Stomach (tissue), 4 donors: ENCODE measurements around the gene SIGLEC9.

Experiments
- CTCF ChIP-seq, 7 experiments: fragments of 450-650 bp in 4 of 7; fragments of 200-600 bp in 3 of 7; sonication (generic) in 3 of 7; IDR thresholded peaks; one replicate each; pipeline ENCODE4 v1.5.1; 2016 to 2019; ENCODE audit warnings: antibody characterized with exemption in 7 of 7, control low read depth in 2 of 7, mild to moderate bottlenecking in 1 of 7
- POLR2A ChIP-seq, 4 donors: fragments of 450-650 bp; IDR thresholded peaks; one replicate each; pipeline ENCODE4 v1.6.1; 2016; ENCODE audit warnings: antibody characterized with exemption in 4 of 4, control low read depth in 2 of 4, mild to moderate bottlenecking in 1 of 4, moderate library complexity in 1 of 4
- POLR2AphosphoS5 ChIP-seq, 3 donors: sonication (generic); formaldehyde crosslinking; IDR thresholded peaks; one replicate each; pipeline ENCODE4 v1.6.1; 2016; ENCODE audit warnings: antibody characterized with exemption in 3 of 3

DNA sequence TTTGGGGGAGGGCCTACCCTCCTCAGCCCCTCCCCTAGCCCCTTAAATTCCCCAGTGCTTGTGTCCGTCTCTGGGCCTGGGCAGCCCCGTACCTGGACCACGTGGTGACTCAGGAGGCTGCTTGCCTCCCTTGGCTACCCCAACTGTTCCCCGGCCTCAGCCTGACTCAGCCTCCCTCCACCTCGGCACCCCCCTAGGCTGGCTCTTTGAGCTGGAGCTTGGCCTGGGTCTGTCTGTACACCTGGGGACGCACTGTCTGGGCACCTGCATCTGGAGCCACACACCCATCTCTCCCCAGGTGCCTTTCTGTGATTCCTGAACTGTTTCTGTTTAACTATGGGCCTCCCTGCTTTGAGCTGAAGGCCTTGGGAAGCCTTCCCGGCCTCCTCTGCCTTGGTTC, 40.2 kb upstream of the SIGLEC9 start:
- TF ChIP-seq POLR2AphosphoS5 (IDR thresholded peaks at IDR 0.05) (no peak), CTCF (IDR thresholded peaks at IDR 0.05) (no peak), POLR2A (IDR thresholded peaks at IDR 0.05) (no peak)
